Measurements from ENCODE around the gene CFAP46. TPM values are rescaled to one million over a fixed set of nuclear protein-coding genes. Genes with fewer than 3 reads are reported as not detected.

CFAP46 gene
- total RNA-seq, 4 donors from 2014 or later: not detected

GRCh38 chr10:132908621-132909295 is 33.6 kb downstream of the CFAP46 start:
- Histone ChIP-seq H3K9me3 (no peaks in the 10 kb centered on the region), H3K27ac (no peak overlapping the region), H3K27me3 (no peaks in the 10 kb centered on the region), H3K4me3 (no peak overlapping the region), H3K4me1 (no peaks in the 10 kb centered on the region), H3K36me3 (no peaks in the 10 kb centered on the region)
- TF ChIP-seq CTCF (IDR thresholded peaks at IDR 0.05) (no peak), POLR2A (IDR thresholded peaks at IDR 0.05) (no peak)
- peak in 1 of 3 donors; percentile 21 for DNase-seq

GRCh38 chr10:132907821-132908620 is 34.3 kb downstream of the CFAP46 start:
- TF ChIP-seq CTCF (IDR thresholded peaks at IDR 0.05): no peak
- TF ChIP-seq POLR2A (IDR thresholded peaks at IDR 0.05): no peak
- no peaks in the 10 kb centered on the region for H3K4me1 ChIP-seq
- no peak overlapping the region for H3K4me3 ChIP-seq
- DNase-seq: peak in 1 of 3 donors; percentile 26
- no peak overlapping the region for H3K27ac ChIP-seq
- H3K36me3 ChIP-seq: no peaks in the 10 kb centered on the region
- no peaks in the 10 kb centered on the region for H3K27me3 ChIP-seq
- H3K9me3 ChIP-seq: no peaks in the 10 kb centered on the region

GRCh38 chr10:132906836-132907235 is 35.5 kb downstream of the CFAP46 start:
- TF ChIP-seq POLR2A (IDR thresholded peaks at IDR 0.05): no peak
- TF ChIP-seq CTCF (IDR thresholded peaks at IDR 0.05): no peak
- no peak for DNase-seq
- Histone ChIP-seq H3K9me3 (no peaks in the 10 kb centered on the region), H3K4me1 (no peaks in the 10 kb centered on the region), H3K36me3 (no peaks in the 10 kb centered on the region), H3K4me3 (no peak overlapping the region), H3K27ac (no peak overlapping the region), H3K27me3 (no peaks in the 10 kb centered on the region)

GRCh38 chr10:132906106-132906505 is 36.3 kb downstream of the CFAP46 start:
- H3K4me1 ChIP-seq: no peaks in the 10 kb centered on the region
- no peak overlapping the region for H3K4me3 ChIP-seq
- DNase-seq: peak in 1 of 3 donors; percentile 30

GRCh38 chr10:132905661-132906060 is 36.7 kb downstream of the CFAP46 start:
- DNase-seq: peak in 1 of 3 donors; percentile 11
- no peaks in the 10 kb centered on the region for H3K9me3 ChIP-seq
- no peak overlapping the region for H3K4me3 ChIP-seq
- no peaks in the 10 kb centered on the region for H3K36me3 ChIP-seq
- TF ChIP-seq CTCF (IDR thresholded peaks at IDR 0.05) (no peak), POLR2A (IDR thresholded peaks at IDR 0.05) (no peak)
- no peaks in the 10 kb centered on the region for H3K27me3 ChIP-seq
- no peaks in the 10 kb centered on the region for H3K4me1 ChIP-seq
- no peak overlapping the region for H3K27ac ChIP-seq

More at GRCh38 chr10:132906106-132906505, 36.3 kb downstream of the CFAP46 start:
- no peaks in the 10 kb centered on the region for H3K36me3 ChIP-seq
- no peaks in the 10 kb centered on the region for H3K27me3 ChIP-seq
- no peaks in the 10 kb centered on the region for H3K9me3 ChIP-seq
- H3K27ac ChIP-seq: no peak overlapping the region
- TF ChIP-seq CTCF (IDR thresholded peaks at IDR 0.05) (no peak), POLR2A (IDR thresholded peaks at IDR 0.05) (no peak)

Data from Peyer's patch (tissue), 4 donors.